Measurements from ENCODE around the gene PYHIN1.
A peak's percentile ranks its signal among the peaks of the same experiment; 100 is the strongest.

The PYHIN1 gene

DNA sequence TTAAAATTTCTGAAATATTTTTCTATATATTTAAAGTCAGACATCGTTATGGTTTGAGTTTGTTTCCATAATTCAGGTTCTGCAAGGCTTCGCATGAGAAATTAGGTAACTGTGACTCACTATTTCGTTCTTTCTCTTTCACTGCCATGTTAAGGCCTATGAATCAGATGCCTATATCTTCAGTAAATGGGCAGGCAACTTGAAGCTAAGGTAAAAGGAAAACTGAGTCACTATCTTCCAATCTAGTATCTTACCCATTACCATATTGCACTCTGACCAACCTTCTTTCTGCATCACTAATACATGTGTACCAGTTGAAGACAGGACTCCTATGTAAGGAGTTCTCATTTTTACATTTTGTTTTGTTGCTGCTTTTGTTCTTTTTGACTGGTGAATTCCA is 37.8 kb downstream of the PYHIN1 start:
- TF ChIP-seq, protein P1, sequence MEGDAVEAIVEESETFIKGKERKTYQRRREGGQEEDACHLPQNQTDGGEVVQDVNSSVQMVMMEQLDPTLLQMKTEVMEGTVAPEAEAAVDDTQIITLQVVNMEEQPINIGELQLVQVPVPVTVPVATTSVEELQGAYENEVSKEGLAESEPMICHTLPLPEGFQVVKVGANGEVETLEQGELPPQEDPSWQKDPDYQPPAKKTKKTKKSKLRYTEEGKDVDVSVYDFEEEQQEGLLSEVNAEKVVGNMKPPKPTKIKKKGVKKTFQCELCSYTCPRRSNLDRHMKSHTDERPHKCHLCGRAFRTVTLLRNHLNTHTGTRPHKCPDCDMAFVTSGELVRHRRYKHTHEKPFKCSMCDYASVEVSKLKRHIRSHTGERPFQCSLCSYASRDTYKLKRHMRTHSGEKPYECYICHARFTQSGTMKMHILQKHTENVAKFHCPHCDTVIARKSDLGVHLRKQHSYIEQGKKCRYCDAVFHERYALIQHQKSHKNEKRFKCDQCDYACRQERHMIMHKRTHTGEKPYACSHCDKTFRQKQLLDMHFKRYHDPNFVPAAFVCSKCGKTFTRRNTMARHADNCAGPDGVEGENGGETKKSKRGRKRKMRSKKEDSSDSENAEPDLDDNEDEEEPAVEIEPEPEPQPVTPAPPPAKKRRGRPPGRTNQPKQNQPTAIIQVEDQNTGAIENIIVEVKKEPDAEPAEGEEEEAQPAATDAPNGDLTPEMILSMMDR (conservative IDR thresholded peaks at IDR 0.05; ENCODE audit: low read length), result no peak
- TF ChIP-seq EZH2phosphoT487 (IDR thresholded peaks at IDR 0.05; ENCODE audit: borderline replicate concordance), result no peak
- Histone ChIP-seq H3K4me2 (ENCODE audit: low read depth, low read length, poor library complexity, severe bottlenecking) (no peak overlapping the region), H2AFZ (ENCODE audit: low read length) (no peak overlapping the region), H4K20me1 (ENCODE audit: insufficient read depth, low read length, poor library complexity, severe bottlenecking) (no peaks in the 10 kb centered on the region), H3K9me2 (replicated peaks; ENCODE audit: low read depth, low read length) (no peaks in the 10 kb centered on the region), H3K4me1 (ENCODE audit: insufficient read depth, low read length, poor library complexity, severe bottlenecking) (no peaks in the 10 kb centered on the region), H3K4me3 (ENCODE audit: low read length, poor library complexity, severe bottlenecking) (no peak overlapping the region), H3F3A (ENCODE audit: low read depth) (no peaks in the 10 kb centered on the region), H3K27me3 (ENCODE audit: insufficient read depth, low read length, poor library complexity, severe bottlenecking) (no peaks in the 10 kb centered on the region), H3K9me3 (ENCODE audit: insufficient read depth, low read depth, low read length) (no peaks in the 10 kb centered on the region), H3K36me3 (ENCODE audit: insufficient read depth, low read length) (no peaks in the 10 kb centered on the region), H3K79me2 (ENCODE audit: insufficient read depth, low read length) (no peaks in the 10 kb centered on the region), H3K9ac (ENCODE audit: low read depth, low read length, poor library complexity, severe bottlenecking) (no peak overlapping the region)

DNA sequence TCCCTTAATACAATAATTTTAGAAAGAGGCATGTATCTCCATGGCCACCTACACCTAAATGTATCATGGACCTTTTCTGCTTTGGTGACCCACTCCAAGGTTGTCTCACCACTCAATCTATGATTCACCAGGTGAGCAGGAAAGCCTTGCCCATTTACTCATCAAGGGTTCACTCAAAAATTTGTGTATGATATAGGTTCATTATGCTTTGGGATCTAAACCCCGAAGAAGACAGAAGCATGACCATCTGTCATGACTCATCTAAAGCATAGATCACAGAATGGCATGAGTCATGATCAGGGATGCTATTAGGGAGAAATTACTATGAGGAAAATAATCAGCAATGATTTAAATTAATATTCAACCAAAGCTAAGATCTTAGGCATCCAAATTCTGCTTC is 38.5 kb downstream of the PYHIN1 start:
- Histone ChIP-seq H3K4me1 (ENCODE audit: insufficient read depth, low read length, poor library complexity, severe bottlenecking) (no peaks in the 10 kb centered on the region), H3K4me2 (ENCODE audit: low read depth, low read length, poor library complexity, severe bottlenecking) (no peak overlapping the region), H3K9me2 (replicated peaks; ENCODE audit: low read depth, low read length) (no peaks in the 10 kb centered on the region), H2AFZ (ENCODE audit: low read length) (no peak overlapping the region), H3K36me3 (ENCODE audit: insufficient read depth, low read length) (no peaks in the 10 kb centered on the region), H3K9ac (ENCODE audit: low read depth, low read length, poor library complexity, severe bottlenecking) (no peak overlapping the region), H3K9me3 (ENCODE audit: insufficient read depth, low read depth, low read length) (no peaks in the 10 kb centered on the region), H4K20me1 (ENCODE audit: insufficient read depth, low read length, poor library complexity, severe bottlenecking) (no peaks in the 10 kb centered on the region), H3K79me2 (ENCODE audit: insufficient read depth, low read length) (no peaks in the 10 kb centered on the region), H3F3A (ENCODE audit: low read depth) (no peaks in the 10 kb centered on the region), H3K27me3 (ENCODE audit: insufficient read depth, low read length, poor library complexity, severe bottlenecking) (no peaks in the 10 kb centered on the region), H3K4me3 (ENCODE audit: low read length, poor library complexity, severe bottlenecking) (no peak overlapping the region)
- TF ChIP-seq, protein P1 (conservative IDR thresholded peaks at IDR 0.05; ENCODE audit: low read length), result no peak
- no peak for TF ChIP-seq EZH2phosphoT487 (IDR thresholded peaks at IDR 0.05; ENCODE audit: borderline replicate concordance)

DNA sequence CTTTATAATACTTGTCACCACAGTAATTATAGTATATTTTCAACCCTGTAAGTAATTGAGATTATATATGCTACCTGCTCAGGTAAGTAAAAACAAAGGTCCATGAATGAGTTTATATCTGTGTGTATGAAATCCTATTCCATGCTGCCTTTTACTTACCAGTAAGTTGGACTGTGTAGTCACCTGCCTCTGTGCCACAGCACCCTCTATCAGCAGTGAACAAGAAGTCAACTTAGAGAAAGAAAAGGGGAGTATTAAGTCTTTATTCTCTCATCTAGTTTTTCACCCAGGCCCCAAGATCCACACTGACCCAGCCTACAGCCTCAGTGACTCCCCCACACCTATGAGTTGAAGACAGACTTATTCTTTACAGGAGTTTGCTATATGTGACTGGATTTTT is 41.5 kb downstream of the PYHIN1 start:
- Histone ChIP-seq H3F3A (ENCODE audit: low read depth) (no peaks in the 10 kb centered on the region), H2AFZ (ENCODE audit: low read length) (no peak overlapping the region), H3K27me3 (ENCODE audit: insufficient read depth, low read length, poor library complexity, severe bottlenecking) (no peaks in the 10 kb centered on the region), H3K9me3 (ENCODE audit: insufficient read depth, low read depth, low read length) (no peaks in the 10 kb centered on the region), H3K4me3 (ENCODE audit: low read length, poor library complexity, severe bottlenecking) (no peak overlapping the region), H3K36me3 (ENCODE audit: insufficient read depth, low read length) (no peaks in the 10 kb centered on the region), H3K4me1 (ENCODE audit: insufficient read depth, low read length, poor library complexity, severe bottlenecking) (no peaks in the 10 kb centered on the region), H3K9me2 (replicated peaks; ENCODE audit: low read depth, low read length) (no peaks in the 10 kb centered on the region), H3K9ac (ENCODE audit: low read depth, low read length, poor library complexity, severe bottlenecking) (no peak overlapping the region), H3K4me2 (ENCODE audit: low read depth, low read length, poor library complexity, severe bottlenecking) (no peak overlapping the region), H3K79me2 (ENCODE audit: insufficient read depth, low read length) (no peaks in the 10 kb centered on the region), H4K20me1 (ENCODE audit: insufficient read depth, low read length, poor library complexity, severe bottlenecking) (no peaks in the 10 kb centered on the region)
- TF ChIP-seq, protein P1 (conservative IDR thresholded peaks at IDR 0.05; ENCODE audit: low read length), result peak; percentile 82
- TF ChIP-seq EZH2phosphoT487 (IDR thresholded peaks at IDR 0.05; ENCODE audit: borderline replicate concordance), result no peak

Measured in Loucy (cell line).